GM23338 (cell line): ENCODE measurements around the gene PDGFC. TPM values are rescaled to one million over a fixed set of nuclear protein-coding genes. Genes with fewer than 3 reads are reported as not detected.
A peak's percentile ranks its signal among the peaks of the same experiment; 100 is the strongest.

Experiments used
- ATAC-seq: fragments of 200-7000 bp; cut with Tn5 transposase; 3 replicates; pipeline ENCODE4 v1.9.1; 2020
- DNase-seq: peaks from one replicate; pipeline ENCODE4 v3.0.0-alpha.2; 2015; ENCODE audit warnings: low spot score
- H2AFZ ChIP-seq: fragments of 200-600 bp; sonication (generic); 2 replicates; pipeline ENCODE4 v1.8.0; 2016; ENCODE audit warnings: antibody characterized with exemption, mild to moderate bottlenecking, moderate library complexity
- H3F3A ChIP-seq: fragments of 200-600 bp; sonication (generic); replicated peaks from 2 replicates; pipeline ENCODE4 v1.8.0; 2017; ENCODE audit warnings: antibody characterized with exemption, mixed run types, low read depth
- H3K27ac ChIP-seq: fragments of 200-600 bp; sonication (generic); 2 replicates; pipeline ENCODE4 v1.6.1; 2016; ENCODE audit warnings: low read depth
- H3K27me3 ChIP-seq: fragments of 200-600 bp; sonication (generic); 2 replicates; pipeline ENCODE4 v1.8.0; 2016; ENCODE audit warnings: mild to moderate bottlenecking, mixed run types, moderate library complexity; ENCODE audit not compliant: insufficient read depth
- H3K36me3 ChIP-seq: fragments of 200-600 bp; sonication (generic); 2 replicates; pipeline ENCODE4 v1.8.0; 2016; ENCODE audit warnings: mild to moderate bottlenecking; ENCODE audit not compliant: insufficient read depth
- H3K4me1 ChIP-seq: fragments of 200-600 bp; sonication (generic); 2 replicates; pipeline ENCODE4 v1.8.0; 2016; ENCODE audit warnings: mild to moderate bottlenecking, moderate library complexity; ENCODE audit not compliant: insufficient read depth
- H3K4me2 ChIP-seq: fragments of 200-600 bp; sonication (generic); 2 replicates; pipeline ENCODE4 v1.7.1; 2017; ENCODE audit warnings: mixed run types
- H3K4me3 ChIP-seq: fragments of 200-600 bp; sonication (generic); 2 replicates; pipeline ENCODE4 v1.6.1; 2016; ENCODE audit warnings: mixed run types
- H3K79me2 ChIP-seq: fragments of 200-600 bp; sonication (generic); replicated peaks from 2 replicates; pipeline ENCODE4 v1.8.0; 2017; ENCODE audit warnings: mild to moderate bottlenecking; ENCODE audit not compliant: insufficient read depth
- H3K9me2 ChIP-seq: fragments of 200-600 bp; sonication (generic); 2 replicates; pipeline ENCODE4 v1.8.0; 2017; ENCODE audit not compliant: insufficient read depth
- H4K20me1 ChIP-seq: fragments of 200-600 bp; sonication (generic); replicated peaks from 2 replicates; pipeline ENCODE4 v1.8.0; 2017; ENCODE audit warnings: mild to moderate bottlenecking; ENCODE audit not compliant: insufficient read depth
- H3K27ac Mint-ChIP-seq: 2 replicates; pipeline ENCODE4 v1.8.0; 2020; ENCODE audit warnings: inconsistent platforms, mild to moderate bottlenecking, moderate library complexity, mixed read lengths
- H3K27me3 Mint-ChIP-seq: 3 replicates; pipeline ENCODE4 v1.8.0; 2022; ENCODE audit warnings: low read depth, mild to moderate bottlenecking, moderate library complexity, mixed read lengths, inconsistent platforms; ENCODE audit not compliant: insufficient read depth, poor library complexity
- H3K36me3 Mint-ChIP-seq: 3 replicates; pipeline ENCODE4 v1.8.0; 2021; ENCODE audit warnings: low read depth, mild to moderate bottlenecking, inconsistent platforms, moderate library complexity, mixed read lengths
- H3K4me1 Mint-ChIP-seq: 3 replicates; pipeline ENCODE4 v1.8.0; 2020; ENCODE audit warnings: mild to moderate bottlenecking, inconsistent platforms, mixed read lengths
- H3K4me3 Mint-ChIP-seq: 3 replicates; pipeline ENCODE4 v1.8.0; 2021; ENCODE audit warnings: moderate library complexity, mild to moderate bottlenecking, inconsistent platforms, mixed read lengths
- H3K9me3 Mint-ChIP-seq: 3 replicates; pipeline ENCODE4 v1.8.0; 2020; ENCODE audit warnings: moderate library complexity, mild to moderate bottlenecking, inconsistent platforms, mixed read lengths
- EZH2phosphoT487 ChIP-seq: fragments of 200-600 bp; sonication (generic); IDR thresholded peaks from one replicate; pipeline ENCODE4 v1.8.1; 2018; ENCODE audit warnings: antibody characterized with exemption; ENCODE audit not compliant: unreplicated experiment
- NANOG ChIP-seq: IDR thresholded peaks from 2 replicates; pipeline ENCODE4 v1.6.1; 2016; ENCODE audit warnings: antibody characterized with exemption, borderline replicate concordance
- POLR2AphosphoS5 ChIP-seq: IDR thresholded peaks from 2 replicates; pipeline ENCODE4 v1.6.1; 2016; ENCODE audit warnings: antibody characterized with exemption, low read depth
- REST ChIP-seq: IDR thresholded peaks from one replicate; pipeline ENCODE4 v1.6.1; 2018; ENCODE audit warnings: antibody characterized with exemption; ENCODE audit not compliant: unreplicated experiment
- ZNF114 ChIP-seq: fragments of 250-450 bp; sonication (Bioruptor Pico); IDR thresholded peaks from 2 replicates; pipeline ENCODE4 v1.5.0; 2020; ENCODE audit warnings: mild to moderate bottlenecking, moderate library complexity
- ZNF331 ChIP-seq: fragments of 250-450 bp; sonication (Bioruptor Pico); IDR thresholded peaks from 2 replicates; pipeline ENCODE4 v1.5.0; 2020; ENCODE audit warnings: low read depth, mild to moderate bottlenecking, moderate library complexity
- polyA plus RNA-seq: library from polyadenylated mRNA; unstranded; fragments of >200 nt; fragmentation: Nextera tagmentation; extraction: Ambion mirVana; gene quantifications from 2 replicates; pipeline ENCODE4 v1.2.1, GENCODE V29; 2016
- total RNA-seq: library from RNA; depleted of rRNA; stranded (reverse); fragments of >200 nt; shearing (Covaris generic); gene quantifications from 2 replicates; pipeline ENCODE4 v1.2.3, GENCODE V29; 2014
- TF ChIP-seq, protein P1 (sequence below): IDR thresholded peaks from 2 replicates; pipeline ENCODE4 v1.6.1; 2016; ENCODE audit warnings: antibody characterized with exemption
- TF ChIP-seq, protein P2 (sequence below): fragments of 250-450 bp; sonication (Bioruptor Pico); IDR thresholded peaks from 2 replicates; pipeline ENCODE4 v1.5.0; 2020; ENCODE audit warnings: mild to moderate bottlenecking, moderate library complexity
- TF ChIP-seq, protein P3 (sequence below), 2 experiments: fragments of 200-600 bp in 1 of 2; sonication (generic) in 1 of 2; conservative IDR thresholded peaks; 2 replicates each; pipeline versions ENCODE4 v1.5.1 to v1.6.1; 2016 to 2017; ENCODE audit warnings: antibody characterized with exemption in 2 of 2, low read depth in 2 of 2, mild to moderate bottlenecking in 2 of 2, moderate library complexity in 1 of 2

The PDGFC gene
- total and polyA plus RNA-seq, 2 experiments from 2014 or later, result 1.3 to 3.4 TPM

DNA sequence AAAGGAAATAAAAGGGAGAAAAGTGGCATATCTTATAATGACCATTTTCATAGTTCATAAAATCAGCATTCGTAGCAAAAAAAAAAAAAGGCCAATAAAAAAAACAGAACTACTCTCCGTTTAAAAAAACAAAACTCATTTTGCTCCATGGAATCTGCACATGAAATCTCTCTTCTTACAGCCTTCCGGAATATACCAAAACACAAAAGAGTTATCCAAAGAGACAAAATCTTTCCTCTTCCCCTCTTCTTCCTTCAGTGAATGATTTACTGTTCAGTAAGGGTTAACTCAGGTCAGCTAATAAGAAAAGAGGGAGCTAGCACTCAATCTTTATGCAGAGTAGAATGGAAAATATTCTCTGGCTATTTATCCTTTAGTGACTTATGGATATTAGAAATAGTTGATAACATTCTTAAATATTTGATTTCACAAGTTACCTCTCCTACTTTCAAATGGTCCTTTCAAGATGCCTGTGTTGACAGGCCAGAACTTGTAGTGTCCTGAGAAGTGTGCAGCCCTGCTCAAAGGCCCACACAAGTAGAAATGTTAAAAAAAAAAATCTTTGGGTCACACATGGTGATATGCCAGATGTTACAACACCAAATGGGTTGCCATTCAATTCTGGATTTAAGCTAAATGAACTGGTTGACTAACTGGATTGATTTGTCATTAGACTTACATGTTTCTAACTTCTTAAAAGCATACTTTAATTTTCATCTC lies 42.1 kb downstream of the PDGFC start (continued):
- TF ChIP-seq, protein P1, sequence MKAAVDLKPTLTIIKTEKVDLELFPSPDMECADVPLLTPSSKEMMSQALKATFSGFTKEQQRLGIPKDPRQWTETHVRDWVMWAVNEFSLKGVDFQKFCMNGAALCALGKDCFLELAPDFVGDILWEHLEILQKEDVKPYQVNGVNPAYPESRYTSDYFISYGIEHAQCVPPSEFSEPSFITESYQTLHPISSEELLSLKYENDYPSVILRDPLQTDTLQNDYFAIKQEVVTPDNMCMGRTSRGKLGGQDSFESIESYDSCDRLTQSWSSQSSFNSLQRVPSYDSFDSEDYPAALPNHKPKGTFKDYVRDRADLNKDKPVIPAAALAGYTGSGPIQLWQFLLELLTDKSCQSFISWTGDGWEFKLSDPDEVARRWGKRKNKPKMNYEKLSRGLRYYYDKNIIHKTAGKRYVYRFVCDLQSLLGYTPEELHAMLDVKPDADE, result no peak

- H3K36me3 Mint-ChIP-seq, result 0 out of 3 replicates have a peak, but pooled peaks cover 5% of the 10 kb centered on the region
- H3K36me3 ChIP-seq, result no peaks in the 10 kb centered on the region
- no peaks in the 10 kb centered on the region for H3F3A ChIP-seq
- H3K9me2 ChIP-seq, result peaks cover 4% of the 10 kb centered on the region; the same call in 1 of the 2 replicates
- H3K27ac Mint-ChIP-seq, result peak overlapping the region; percentile 21; the same call in 1 of the 2 replicates
- no peaks in the 10 kb centered on the region for H3K27me3 ChIP-seq
- H3K4me1 Mint-ChIP-seq, result no peaks in the 10 kb centered on the region; the same call in 2 of the 3 replicates
- no peaks in the 10 kb centered on the region for H3K4me1 ChIP-seq
- H2AFZ ChIP-seq, result no peak overlapping the region
- H3K4me3 ChIP-seq, result no peak overlapping the region
- DNase-seq, result no peak
- no peak overlapping the region for H3K27ac ChIP-seq
- H3K79me2 ChIP-seq, result no peaks in the 10 kb centered on the region
- no peaks in the 10 kb centered on the region for H4K20me1 ChIP-seq
- no peak overlapping the region for H3K4me3 Mint-ChIP-seq
- no peaks in the 10 kb centered on the region for H3K27me3 Mint-ChIP-seq
- H3K4me2 ChIP-seq, result no peak overlapping the region
- TF ChIP-seq EZH2phosphoT487 (no peak), ZNF331 (CRISPR knock-in tag) (no peak), REST (no peak), POLR2AphosphoS5 (no peak), NANOG (no peak), ZNF114 (CRISPR knock-in tag) (no peak)
- TF ChIP-seq, protein P2, sequence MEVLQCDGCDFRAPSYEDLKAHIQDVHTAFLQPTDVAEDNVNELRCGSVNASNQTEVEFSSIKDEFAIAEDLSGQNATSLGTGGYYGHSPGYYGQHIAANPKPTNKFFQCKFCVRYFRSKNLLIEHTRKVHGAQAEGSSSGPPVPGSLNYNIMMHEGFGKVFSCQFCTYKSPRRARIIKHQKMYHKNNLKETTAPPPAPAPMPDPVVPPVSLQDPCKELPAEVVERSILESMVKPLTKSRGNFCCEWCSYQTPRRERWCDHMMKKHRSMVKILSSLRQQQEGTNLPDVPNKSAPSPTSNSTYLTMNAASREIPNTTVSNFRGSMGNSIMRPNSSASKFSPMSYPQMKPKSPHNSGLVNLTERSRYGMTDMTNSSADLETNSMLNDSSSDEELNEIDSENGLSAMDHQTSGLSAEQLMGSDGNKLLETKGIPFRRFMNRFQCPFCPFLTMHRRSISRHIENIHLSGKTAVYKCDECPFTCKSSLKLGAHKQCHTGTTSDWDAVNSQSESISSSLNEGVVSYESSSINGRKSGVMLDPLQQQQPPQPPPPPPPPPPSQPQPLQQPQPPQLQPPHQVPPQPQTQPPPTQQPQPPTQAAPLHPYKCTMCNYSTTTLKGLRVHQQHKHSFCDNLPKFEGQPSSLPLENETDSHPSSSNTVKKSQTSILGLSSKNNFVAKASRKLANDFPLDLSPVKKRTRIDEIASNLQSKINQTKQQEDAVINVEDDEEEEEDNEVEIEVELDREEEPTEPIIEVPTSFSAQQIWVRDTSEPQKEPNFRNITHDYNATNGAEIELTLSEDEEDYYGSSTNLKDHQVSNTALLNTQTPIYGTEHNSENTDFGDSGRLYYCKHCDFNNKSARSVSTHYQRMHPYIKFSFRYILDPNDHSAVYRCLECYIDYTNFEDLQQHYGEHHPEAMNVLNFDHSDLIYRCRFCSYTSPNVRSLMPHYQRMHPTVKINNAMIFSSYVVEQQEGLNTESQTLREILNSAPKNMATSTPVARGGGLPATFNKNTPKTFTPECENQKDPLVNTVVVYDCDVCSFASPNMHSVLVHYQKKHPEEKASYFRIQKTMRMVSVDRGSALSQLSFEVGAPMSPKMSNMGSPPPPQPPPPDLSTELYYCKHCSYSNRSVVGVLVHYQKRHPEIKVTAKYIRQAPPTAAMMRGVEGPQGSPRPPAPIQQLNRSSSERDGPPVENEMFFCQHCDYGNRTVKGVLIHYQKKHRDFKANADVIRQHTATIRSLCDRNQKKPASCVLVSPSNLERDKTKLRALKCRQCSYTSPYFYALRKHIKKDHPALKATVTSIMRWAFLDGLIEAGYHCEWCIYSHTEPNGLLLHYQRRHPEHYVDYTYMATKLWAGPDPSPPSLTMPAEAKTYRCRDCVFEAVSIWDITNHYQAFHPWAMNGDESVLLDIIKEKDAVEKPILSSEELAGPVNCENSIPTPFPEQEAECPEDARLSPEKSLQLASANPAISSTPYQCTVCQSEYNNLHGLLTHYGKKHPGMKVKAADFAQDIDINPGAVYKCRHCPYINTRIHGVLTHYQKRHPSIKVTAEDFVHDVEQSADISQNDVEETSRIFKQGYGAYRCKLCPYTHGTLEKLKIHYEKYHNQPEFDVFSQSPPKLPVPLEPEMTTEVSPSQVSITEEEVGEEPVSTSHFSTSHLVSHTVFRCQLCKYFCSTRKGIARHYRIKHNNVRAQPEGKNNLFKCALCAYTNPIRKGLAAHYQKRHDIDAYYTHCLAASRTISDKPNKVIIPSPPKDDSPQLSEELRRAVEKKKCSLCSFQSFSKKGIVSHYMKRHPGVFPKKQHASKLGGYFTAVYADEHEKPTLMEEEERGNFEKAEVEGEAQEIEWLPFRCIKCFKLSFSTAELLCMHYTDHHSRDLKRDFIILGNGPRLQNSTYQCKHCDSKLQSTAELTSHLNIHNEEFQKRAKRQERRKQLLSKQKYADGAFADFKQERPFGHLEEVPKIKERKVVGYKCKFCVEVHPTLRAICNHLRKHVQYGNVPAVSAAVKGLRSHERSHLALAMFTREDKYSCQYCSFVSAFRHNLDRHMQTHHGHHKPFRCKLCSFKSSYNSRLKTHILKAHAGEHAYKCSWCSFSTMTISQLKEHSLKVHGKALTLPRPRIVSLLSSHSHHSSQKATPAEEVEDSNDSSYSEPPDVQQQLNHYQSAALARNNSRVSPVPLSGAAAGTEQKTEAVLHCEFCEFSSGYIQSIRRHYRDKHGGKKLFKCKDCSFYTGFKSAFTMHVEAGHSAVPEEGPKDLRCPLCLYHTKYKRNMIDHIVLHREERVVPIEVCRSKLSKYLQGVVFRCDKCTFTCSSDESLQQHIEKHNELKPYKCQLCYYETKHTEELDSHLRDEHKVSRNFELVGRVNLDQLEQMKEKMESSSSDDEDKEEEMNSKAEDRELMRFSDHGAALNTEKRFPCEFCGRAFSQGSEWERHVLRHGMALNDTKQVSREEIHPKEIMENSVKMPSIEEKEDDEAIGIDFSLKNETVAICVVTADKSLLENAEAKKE, result no peak
- TF ChIP-seq, protein P3, sequence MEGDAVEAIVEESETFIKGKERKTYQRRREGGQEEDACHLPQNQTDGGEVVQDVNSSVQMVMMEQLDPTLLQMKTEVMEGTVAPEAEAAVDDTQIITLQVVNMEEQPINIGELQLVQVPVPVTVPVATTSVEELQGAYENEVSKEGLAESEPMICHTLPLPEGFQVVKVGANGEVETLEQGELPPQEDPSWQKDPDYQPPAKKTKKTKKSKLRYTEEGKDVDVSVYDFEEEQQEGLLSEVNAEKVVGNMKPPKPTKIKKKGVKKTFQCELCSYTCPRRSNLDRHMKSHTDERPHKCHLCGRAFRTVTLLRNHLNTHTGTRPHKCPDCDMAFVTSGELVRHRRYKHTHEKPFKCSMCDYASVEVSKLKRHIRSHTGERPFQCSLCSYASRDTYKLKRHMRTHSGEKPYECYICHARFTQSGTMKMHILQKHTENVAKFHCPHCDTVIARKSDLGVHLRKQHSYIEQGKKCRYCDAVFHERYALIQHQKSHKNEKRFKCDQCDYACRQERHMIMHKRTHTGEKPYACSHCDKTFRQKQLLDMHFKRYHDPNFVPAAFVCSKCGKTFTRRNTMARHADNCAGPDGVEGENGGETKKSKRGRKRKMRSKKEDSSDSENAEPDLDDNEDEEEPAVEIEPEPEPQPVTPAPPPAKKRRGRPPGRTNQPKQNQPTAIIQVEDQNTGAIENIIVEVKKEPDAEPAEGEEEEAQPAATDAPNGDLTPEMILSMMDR (conservative IDR thresholded peaks at IDR 0.05; ENCODE audit: low read depth in 2 of 2), result no peak
- TF ChIP-seq, protein P1, result no peak
- ATAC-seq, result no peak
- peaks cover 12% of the 10 kb centered on the region; the same call in 2 of the 3 replicates for H3K9me3 Mint-ChIP-seq
Observed at GRCh38 chr4:156924774-156925315, 46.8 kb downstream of the PDGFC start.
